ENCODE results near the gene ETS1.

Gene ETS1

GRCh38 chr11:128619007-128619406 lies 31.6 kb upstream of the ETS1 start:
- DNase-seq (ENCODE audit: low spot score) = no peak

- DNase-seq (ENCODE audit: low spot score) = no peak
Measured at GRCh38 chr11:128618603-128619002, 31.2 kb upstream of the ETS1 start.

- no peak for DNase-seq (ENCODE audit: low spot score)
Measured at GRCh38 chr11:128616161-128616560, 28.8 kb upstream of the ETS1 start.

- no peak for DNase-seq (ENCODE audit: low spot score)
Measured at GRCh38 chr11:128615612-128616011, 28.3 kb upstream of the ETS1 start.

- no peak for DNase-seq (ENCODE audit: low spot score)
Measured at GRCh38 chr11:128615076-128615475, 27.7 kb upstream of the ETS1 start.

- DNase-seq (ENCODE audit: low spot score) = no peak
Measured at GRCh38 chr11:128614026-128614425, 26.7 kb upstream of the ETS1 start.

GRCh38 chr11:128613300-128613995 lies 26.1 kb upstream of the ETS1 start:
- DNase-seq (ENCODE audit: low spot score) = no peak

- no peak for DNase-seq (ENCODE audit: low spot score)
Measured at GRCh38 chr11:128610721-128611617, 23.6 kb upstream of the ETS1 start.

GRCh38 chr11:128609785-128610184 lies 22.4 kb upstream of the ETS1 start:
- DNase-seq (ENCODE audit: low spot score) = no peak

- DNase-seq (ENCODE audit: low spot score) = no peak
Measured at GRCh38 chr11:128608746-128609407, 21.5 kb upstream of the ETS1 start.

- no peak for DNase-seq (ENCODE audit: low spot score)
Measured at GRCh38 chr11:128607819-128608218, 20.5 kb upstream of the ETS1 start.

GRCh38 chr11:128604723-128605122 lies 17.4 kb upstream of the ETS1 start:
- no peak for DNase-seq (ENCODE audit: low spot score)

GRCh38 chr11:128603752-128604414 lies 16.5 kb upstream of the ETS1 start:
- no peak for DNase-seq (ENCODE audit: low spot score)

GRCh38 chr11:128603003-128603696 lies 15.8 kb upstream of the ETS1 start:
- DNase-seq (ENCODE audit: low spot score) = no peak

GRCh38 chr11:128599729-128600128 lies 12.4 kb upstream of the ETS1 start:
- DNase-seq (ENCODE audit: low spot score) = no peak

- no peak for DNase-seq (ENCODE audit: low spot score)
Measured at GRCh38 chr11:128598506-128599150, 11.3 kb upstream of the ETS1 start.

- no peak for DNase-seq (ENCODE audit: low spot score)
Measured at GRCh38 chr11:128598096-128598495, 10.7 kb upstream of the ETS1 start.

- DNase-seq (ENCODE audit: low spot score) = no peak
Measured at GRCh38 chr11:128597209-128597608, 9.9 kb upstream of the ETS1 start.

GRCh38 chr11:128596250-128596649 lies 8.9 kb upstream of the ETS1 start:
- no peak for DNase-seq (ENCODE audit: low spot score)

- DNase-seq (ENCODE audit: low spot score) = no peak
Measured at GRCh38 chr11:128595775-128596174, 8.4 kb upstream of the ETS1 start.

GRCh38 chr11:128595221-128595620 lies 7.9 kb upstream of the ETS1 start:
- no peak for DNase-seq (ENCODE audit: low spot score)
